ENCODE measurements around the gene FAM135A.

Gene FAM135A

GRCh38 chr6:70413114-70413991, at the start of gene FAM135A:
Gene FAM135A (plus strand): TSS chr6:70413508. CDS start chr6:70428343, 14,835 bp downstream.
- peak; percentile 90 for DNase-seq (ENCODE audit: low read depth)

DNA sequence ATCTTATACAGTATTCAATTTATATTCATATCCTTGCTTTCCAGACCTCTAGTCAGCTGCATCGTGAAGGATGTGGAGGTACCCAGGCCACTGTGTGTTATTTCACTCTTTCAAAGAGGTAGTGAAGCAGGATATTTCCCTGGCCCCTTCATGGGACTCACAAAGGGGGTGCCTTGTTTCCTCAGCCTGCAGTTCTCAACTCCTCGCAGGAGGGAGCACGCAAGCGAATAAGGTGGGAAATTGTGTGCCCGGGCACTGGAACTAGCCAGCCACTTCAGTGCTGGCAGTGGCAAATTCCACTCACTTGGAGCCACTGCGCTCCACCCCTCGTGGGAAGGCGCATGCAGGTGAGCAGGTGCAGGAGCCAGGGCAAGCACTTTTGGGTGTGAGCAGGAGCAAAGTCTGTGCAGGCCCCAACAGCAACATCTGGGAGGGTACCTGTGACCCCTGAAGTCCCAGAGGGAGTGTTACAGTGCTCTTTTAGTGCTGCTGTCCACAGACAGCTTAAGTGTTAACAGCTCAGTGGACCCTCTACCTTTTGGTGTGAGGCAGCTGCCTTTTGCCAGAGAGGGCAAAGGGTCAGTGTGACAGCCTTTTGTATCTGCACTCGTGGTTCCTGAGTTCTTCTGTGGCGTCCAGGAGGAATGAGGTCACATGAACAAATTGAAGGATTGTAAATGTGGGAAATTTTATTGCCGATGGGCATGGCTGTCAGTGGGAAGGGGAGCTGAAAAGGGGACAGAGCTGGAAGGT, 49.4 kb upstream of the FAM135A start:
- no peak for DNase-seq (ENCODE audit: low read depth)

GRCh38 chr6:70369332-70369950, 43.9 kb upstream of the FAM135A start:
- DNase-seq (ENCODE audit: low read depth) = peak; percentile 31

DNA sequence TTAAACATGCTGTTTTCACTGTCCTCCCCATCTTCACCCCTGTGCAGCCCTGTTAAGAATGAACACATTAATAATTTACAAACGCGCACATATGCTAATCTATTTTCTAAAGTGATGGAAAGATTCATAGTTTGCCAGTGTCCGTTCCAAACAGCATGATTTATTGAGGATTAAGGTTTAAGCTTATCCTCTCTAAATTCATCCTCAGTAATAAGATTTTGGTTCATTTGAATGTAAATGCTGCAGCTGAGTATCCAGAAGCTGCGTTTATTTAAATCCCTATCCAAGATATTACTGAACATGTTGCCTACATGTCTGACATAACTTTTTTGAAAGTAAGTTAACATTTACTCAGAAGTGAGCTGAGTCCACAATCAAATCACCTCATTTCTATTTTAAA, 42.8 kb upstream of the FAM135A start:
- no peak for DNase-seq (ENCODE audit: low read depth)

- no peak for DNase-seq (ENCODE audit: low read depth)
These were observed 41.7 kb upstream of the FAM135A start for GRCh38 chr6:70371454-70372105.

DNA sequence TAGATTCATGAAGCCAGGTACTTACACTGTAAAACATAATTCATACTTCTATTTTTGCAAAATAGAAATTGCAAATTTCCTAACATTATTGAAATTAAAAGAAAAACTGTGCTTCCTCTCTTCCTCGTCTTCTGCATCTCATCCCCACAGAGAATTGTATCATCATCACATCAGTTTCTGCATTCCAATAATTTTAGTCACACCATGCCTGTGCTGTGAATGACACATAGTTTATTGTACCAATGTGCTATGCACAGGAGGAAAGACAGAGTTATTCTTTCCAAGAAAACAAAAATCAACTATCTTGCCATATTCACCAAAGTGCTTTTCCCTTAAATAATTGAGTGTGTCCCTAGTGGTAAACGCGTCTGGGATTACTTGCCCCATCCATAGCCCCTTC, 38.1 kb upstream of the FAM135A start:
- DNase-seq (ENCODE audit: low read depth) = no peak

- no peak for DNase-seq (ENCODE audit: low read depth)
These were observed 37.4 kb upstream of the FAM135A start for GRCh38 chr6:70375882-70376281.

GRCh38 chr6:70376628-70377027, 36.7 kb upstream of the FAM135A start:
- DNase-seq (ENCODE audit: low read depth) = no peak

- DNase-seq (ENCODE audit: low read depth) = no peak
These were observed 35.9 kb upstream of the FAM135A start for GRCh38 chr6:70377372-70377771.

DNA sequence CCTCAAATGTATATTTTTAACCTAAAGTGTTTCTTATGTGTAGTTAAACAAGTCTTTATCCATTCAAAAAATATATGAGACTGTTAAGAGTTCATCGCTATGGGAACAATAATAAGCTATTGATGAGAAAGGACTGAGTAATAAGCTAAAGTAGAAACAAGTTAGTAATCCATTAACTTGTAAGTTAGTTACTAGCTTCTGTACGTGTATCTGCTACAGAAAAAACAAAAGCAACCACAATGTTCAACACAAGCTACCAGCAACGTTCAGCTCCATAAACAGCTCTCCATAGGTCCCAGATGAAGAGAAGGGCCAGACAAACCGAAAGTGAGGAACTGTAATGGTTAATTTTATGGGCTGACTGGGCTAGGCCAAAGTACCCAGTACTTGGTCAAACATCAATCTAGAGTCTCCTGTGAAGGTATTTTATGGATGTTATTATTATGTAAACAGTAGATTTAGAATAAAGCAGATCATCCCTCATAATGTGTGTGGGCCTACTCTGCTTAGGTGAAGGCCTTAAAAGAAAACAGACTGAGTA, 33.8 kb upstream of the FAM135A start:
- no peak for DNase-seq (ENCODE audit: low read depth)

DNA sequence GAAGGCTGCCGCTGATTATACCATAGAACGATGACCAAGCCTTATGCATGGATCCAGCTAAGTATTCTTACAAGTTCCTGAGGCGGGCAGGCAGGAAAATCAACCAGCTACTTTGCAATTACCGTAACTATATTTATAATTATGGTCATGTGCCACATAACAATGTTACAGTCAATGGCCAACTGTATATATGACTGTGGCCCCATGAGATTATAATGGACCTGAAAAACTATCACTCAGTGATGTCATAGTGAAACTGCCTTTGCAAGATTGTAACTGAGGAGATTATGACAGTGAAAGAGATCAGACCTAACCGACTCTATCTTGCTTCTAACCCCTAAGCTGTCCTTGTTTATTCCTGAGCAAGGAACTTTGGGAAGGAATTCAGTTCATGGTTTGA, 33.1 kb upstream of the FAM135A start:
- no peak for DNase-seq (ENCODE audit: low read depth)

DNA sequence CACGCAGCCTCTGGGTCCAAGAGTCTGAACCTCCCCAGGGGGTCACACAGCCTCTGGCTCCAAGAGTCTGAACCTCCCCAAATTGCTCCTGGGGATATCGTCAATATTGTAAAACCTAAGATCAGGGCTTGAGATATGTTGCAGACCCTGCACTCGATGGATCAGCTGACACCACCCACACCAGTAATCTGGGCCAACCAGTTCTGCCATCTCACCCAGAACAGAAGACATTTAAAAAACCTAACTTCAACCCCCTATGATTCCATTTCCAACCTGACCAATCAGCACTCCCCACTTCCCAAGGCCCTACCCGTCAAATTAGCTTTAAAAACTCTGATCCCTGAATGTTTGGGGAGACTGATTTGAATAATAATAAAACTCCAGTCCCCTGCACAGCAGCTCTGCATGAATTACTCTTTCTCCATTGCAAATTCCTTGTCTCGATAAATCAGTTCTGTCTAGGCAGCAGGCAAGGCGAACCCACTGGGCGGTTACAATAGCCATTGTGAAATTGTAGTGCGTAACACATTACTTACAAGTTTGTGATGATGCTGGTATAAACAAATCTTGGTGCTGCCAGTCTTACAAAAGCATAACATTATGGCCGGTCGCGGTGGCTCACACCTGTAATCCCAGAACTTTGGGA, 32.4 kb upstream of the FAM135A start:
- no peak for DNase-seq (ENCODE audit: low read depth)

DNA sequence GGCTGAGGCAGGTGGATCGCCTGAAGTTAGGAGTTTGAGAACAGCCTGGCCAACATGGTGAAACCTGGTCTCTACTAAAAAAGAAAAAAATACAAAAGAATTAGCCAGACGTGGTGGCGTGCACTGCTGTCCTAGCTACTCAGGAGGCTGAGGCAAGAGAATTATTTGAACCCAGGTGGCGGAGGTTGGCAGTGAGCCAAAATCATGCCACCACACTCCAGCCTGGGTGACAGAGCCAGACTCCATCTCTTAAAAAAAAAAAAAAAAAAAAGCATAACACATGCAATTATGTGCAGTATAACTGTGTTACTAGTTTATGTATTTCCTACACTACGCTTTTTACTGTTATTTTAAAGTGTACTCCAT, 31.9 kb upstream of the FAM135A start:
- no peak for DNase-seq (ENCODE audit: low read depth)

DNA sequence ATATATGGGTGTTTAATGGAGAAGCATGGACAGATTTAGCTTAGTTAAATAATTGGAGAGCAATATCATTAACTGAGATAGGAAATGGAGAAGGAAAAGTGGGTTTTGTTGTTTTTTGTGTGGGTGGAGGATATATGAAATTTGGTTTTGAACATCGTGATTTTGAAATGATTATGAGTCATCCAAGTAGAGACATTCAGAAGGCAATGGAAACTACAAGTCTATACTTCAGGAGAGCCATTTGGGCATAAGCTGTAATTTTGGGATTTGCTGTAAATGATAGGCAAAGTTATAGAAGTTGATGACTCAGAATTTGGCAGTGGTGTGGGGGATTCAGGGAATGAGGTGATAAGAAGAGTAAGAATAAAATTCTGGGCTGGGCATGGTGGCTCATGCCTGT, 27.4 kb upstream of the FAM135A start:
- no peak for DNase-seq (ENCODE audit: low read depth)

DNA sequence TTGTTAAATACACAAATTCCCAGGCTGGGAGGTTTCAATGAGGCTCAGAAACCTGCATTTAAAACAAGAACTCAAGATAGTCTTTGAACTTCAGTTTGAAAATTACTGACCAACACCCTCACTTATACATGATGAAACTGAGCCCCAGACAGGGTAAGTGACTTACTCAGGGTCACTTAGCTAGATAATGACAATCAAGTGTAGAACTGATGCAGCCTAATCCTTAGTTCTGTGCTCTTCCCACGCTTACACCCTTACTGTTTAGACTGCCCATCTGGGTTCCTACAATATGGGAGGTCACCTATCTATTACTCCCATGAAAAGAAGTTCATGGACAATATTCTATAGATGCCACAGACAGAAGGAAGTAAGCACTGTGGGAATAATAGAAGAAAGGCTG, 24.5 kb upstream of the FAM135A start:
- DNase-seq (ENCODE audit: low read depth) = no peak

DNA sequence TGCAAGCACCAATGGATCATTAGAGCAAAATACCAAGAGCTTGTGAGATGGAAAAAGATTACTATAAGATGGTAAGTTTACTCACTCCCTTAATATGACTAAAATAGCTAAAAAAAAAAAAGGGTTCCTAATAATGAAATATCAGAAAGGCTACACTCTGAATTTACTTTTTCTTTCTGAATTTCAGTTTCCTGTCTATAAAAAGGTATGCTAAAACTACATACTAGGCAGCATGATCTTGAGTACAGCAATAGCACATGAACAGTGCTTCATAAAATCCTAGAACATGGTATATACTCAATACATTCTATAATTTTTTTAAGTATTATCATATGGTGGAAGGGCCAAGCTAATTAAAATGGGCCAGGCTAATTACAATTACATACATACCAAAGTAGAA, 24.0 kb upstream of the FAM135A start:
- no peak for DNase-seq (ENCODE audit: low read depth)

GRCh38 chr6:70390067-70390466, 23.2 kb upstream of the FAM135A start:
- no peak for DNase-seq (ENCODE audit: low read depth)

- DNase-seq (ENCODE audit: low read depth) = no peak
These were observed 21.8 kb upstream of the FAM135A start for GRCh38 chr6:70391492-70391891.

DNA sequence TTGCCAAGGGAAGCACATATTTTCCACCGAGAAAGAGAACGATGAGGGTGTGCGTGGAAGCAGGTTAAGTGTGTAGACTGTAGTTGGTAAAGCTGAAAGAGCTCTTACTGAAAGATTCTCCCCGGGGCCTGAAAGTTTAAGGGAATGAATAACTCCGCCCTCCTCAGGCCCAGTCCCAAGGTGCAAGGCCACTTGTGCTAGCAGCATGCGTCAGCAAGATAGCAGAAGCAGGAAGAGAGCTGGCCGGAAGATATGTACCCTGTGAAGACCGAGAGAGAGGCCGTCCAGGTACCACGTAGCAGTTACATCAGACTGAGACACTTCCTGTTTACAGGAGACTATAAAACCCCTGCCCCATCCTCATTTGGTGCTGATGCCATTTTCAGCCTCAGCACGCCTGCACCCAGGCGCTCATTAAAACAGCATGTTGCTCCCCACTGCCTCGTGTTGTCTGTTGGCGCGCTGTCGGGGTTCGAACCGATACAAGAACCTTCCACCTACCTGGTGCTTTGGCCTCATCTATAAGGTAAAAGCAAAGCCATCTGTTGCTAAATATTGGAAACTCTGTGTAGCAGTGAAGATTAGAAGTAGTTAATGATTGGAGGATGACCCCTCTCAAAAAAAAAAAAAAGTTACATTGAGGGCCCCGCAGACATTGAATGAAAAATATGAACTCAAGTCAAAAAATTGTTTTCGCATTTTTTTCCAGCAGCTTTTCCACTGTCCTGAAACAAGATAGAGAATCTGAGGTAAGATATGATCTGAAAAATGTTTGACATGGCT, 18.6 kb upstream of the FAM135A start:
- DNase-seq (ENCODE audit: low read depth) = no peak

DNA sequence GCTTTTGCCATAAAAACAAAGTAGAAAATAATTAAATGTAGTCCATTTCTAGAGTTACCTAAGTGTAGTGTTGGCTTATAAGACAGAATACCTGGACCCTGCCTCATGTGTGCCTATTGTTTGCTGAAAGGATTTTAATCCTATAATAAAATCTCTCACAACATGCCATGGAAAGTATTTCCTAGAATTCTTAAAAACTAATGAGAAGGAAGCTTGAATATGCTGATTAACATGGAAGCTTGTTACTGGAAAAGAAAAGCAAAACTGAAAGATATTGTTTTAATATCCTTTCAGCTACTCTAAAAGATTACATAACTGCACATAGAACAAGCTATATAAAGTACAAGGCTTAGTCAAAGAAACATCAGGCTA, 18.0 kb upstream of the FAM135A start:
- DNase-seq (ENCODE audit: low read depth) = no peak

DNA sequence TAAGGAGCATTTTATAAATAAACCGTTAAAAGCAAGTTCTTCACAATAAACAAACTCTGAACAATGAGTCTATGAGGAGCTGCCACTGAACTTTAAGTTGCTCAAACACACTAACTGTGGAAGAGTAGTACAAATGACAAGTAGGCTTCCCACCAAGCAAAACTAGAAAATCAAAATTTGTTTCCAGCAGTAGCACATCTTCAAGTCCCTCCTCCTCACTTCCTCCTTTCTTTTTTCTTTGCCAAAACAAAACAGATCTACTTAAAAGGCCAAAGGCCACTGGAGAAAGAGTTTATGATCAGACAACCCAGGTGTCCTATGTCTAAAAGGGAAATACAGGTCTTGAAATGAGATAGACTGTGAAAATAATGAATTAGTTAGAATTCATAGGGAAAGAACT, 17.1 kb upstream of the FAM135A start:
- DNase-seq (ENCODE audit: low read depth) = no peak
